Hematopoietic multipotent progenitor cell treated with erythropoietin and hydrocortisone succinate and interleukin-3 and kit ligand, for 17 days (in vitro differentiated cells): ENCODE results near the gene GALNT2.

Source experiments
- DNase-seq: peaks from one replicate; pipeline ENCODE4 v3.0.0-alpha.2; 2015; ENCODE audit warnings: low spot score

Gene GALNT2

GRCh38 chr1:230091473-230092231 lies 24.6 kb downstream of the GALNT2 start:
- DNase-seq, result peak; percentile 33

- no peak for DNase-seq
These were observed 27.7 kb downstream of the GALNT2 start for GRCh38 chr1:230094746-230095145.

- DNase-seq, result no peak
These were observed 28.9 kb downstream of the GALNT2 start for GRCh38 chr1:230095938-230096337.

- no peak for DNase-seq
These were observed 30.3 kb downstream of the GALNT2 start for GRCh38 chr1:230097370-230097769.

- no peak for DNase-seq
These were observed 31.7 kb downstream of the GALNT2 start for GRCh38 chr1:230098723-230099122.

- no peak for DNase-seq
These were observed 32.4 kb downstream of the GALNT2 start for GRCh38 chr1:230099465-230099864.

- DNase-seq, result no peak
These were observed 33.9 kb downstream of the GALNT2 start for GRCh38 chr1:230100932-230101331.

- no peak for DNase-seq
These were observed 34.5 kb downstream of the GALNT2 start for GRCh38 chr1:230101556-230101955.

GRCh38 chr1:230102046-230102445 lies 35.0 kb downstream of the GALNT2 start:
- DNase-seq, result no peak

- DNase-seq, result no peak
These were observed 35.4 kb downstream of the GALNT2 start for GRCh38 chr1:230102472-230102871.

GRCh38 chr1:230103306-230104173 lies 36.5 kb downstream of the GALNT2 start:
- no peak for DNase-seq

GRCh38 chr1:230104395-230105244 lies 37.6 kb downstream of the GALNT2 start:
- peak; percentile 85 for DNase-seq

GRCh38 chr1:230105245-230105753 lies 38.3 kb downstream of the GALNT2 start:
- DNase-seq, result no peak

GRCh38 chr1:230105754-230106625 lies 39.0 kb downstream of the GALNT2 start:
- no peak for DNase-seq

- no peak for DNase-seq
These were observed 40.9 kb downstream of the GALNT2 start for GRCh38 chr1:230107941-230108340.

- DNase-seq, result no peak
These were observed 41.5 kb downstream of the GALNT2 start for GRCh38 chr1:230108580-230108979.

GRCh38 chr1:230109066-230109465 lies 42.0 kb downstream of the GALNT2 start:
- DNase-seq, result no peak

GRCh38 chr1:230109895-230110667 lies 43.0 kb downstream of the GALNT2 start:
- DNase-seq, result no peak

GRCh38 chr1:230110971-230111370 lies 43.9 kb downstream of the GALNT2 start:
- DNase-seq, result no peak

- no peak for DNase-seq
These were observed 45.2 kb downstream of the GALNT2 start for GRCh38 chr1:230112131-230112701.
